K562 (cell line): Measurements from ENCODE around the gene NKG7. TPM values are rescaled to one million over a fixed set of nuclear protein-coding genes. Genes with fewer than 3 reads are reported as not detected.

ENCODE experiments used
- ATAC-seq: fragments of 200-7000 bp; cut with Tn5 transposase; 3 replicates; pipeline ENCODE4 v1.9.1; 2020; ENCODE audit warnings: moderate library complexity
- BruUV-seq: library from RNA; stranded (reverse); fragments of 400-500 nt; replicated peaks from 2 replicates; lab custom pipeline; 2021; lab: Mats Ljungman, UMichigan
- CTCF ChIA-PET: fragments of 300-600 bp; formaldehyde crosslinking; extraction: SDS; loops from one replicate; lab custom pipeline; 2021; ENCODE audit warnings: low intra/inter-chr PET ratio; lab: Yijun Ruan, JAX
- POLR2A ChIA-PET: fragments of 300-600, 350-650 bp; sonication (Branson Sonifier 250); formaldehyde crosslinking; extraction: SDS; loops from one replicate; lab custom pipeline; 2021; ENCODE audit warnings: antibody characterized with exemption, inconsistent platforms; lab: Yijun Ruan, JAX
- DNase-seq, 4 experiments: peaks; one replicate each; pipeline versions ENCODE4 v3.0.0 to v3.0.0-alpha.2; 2011 to 2018; ENCODE audit warnings: low spot score in 3 of 4, mixed read lengths in 3 of 4; ENCODE audit errors: extremely low read depth in 1 of 4
- FAIRE-seq: peaks from 2 replicates; lab custom pipeline; 2011; peaks lifted over from hg19 to GRCh38; lab: Jason Lieb, UNC
- H2AFZ ChIP-seq: 2 replicates; pipeline ENCODE4 v1.6.0; 2011; ENCODE audit warnings: low read depth, low read length, control low read depth, inconsistent platforms
- H3K27ac ChIP-seq: fragments of 200-600 bp; 3 replicates; pipeline ENCODE4 v1.8.0; 2011; ENCODE audit warnings: low read depth, mild to moderate bottlenecking, control low read depth, inconsistent platforms, low read length, moderate library complexity, mixed read lengths; ENCODE audit errors: extremely low read depth
- H3K27me3 ChIP-seq, 2 experiments: fragments of 300-600 bp in 1 of 2; 2 replicates in 1 of 2; 3 replicates in 1 of 2; pipeline versions ENCODE4 v1.6.0 to v1.8.0; 2011; ENCODE audit warnings: inconsistent platforms in 2 of 2, low read length in 2 of 2, mild to moderate bottlenecking in 1 of 2, mixed read lengths in 1 of 2, moderate library complexity in 1 of 2; ENCODE audit not compliant: control insufficient read depth in 2 of 2, insufficient read depth in 2 of 2
- H3K36me3 ChIP-seq: fragments of 300-600 bp; 3 replicates; pipeline ENCODE4 v1.8.0; 2011; ENCODE audit warnings: mild to moderate bottlenecking, low read length, inconsistent platforms; ENCODE audit not compliant: control insufficient read depth, insufficient read depth
- H3K4me1 ChIP-seq, 2 experiments: fragments of 200-600 bp in 1 of 2; replicated peaks in 1 of 2; 2 replicates in 1 of 2; 3 replicates in 1 of 2; pipeline versions ENCODE4 v1.5.1 to v1.8.0; 2011; ENCODE audit warnings: inconsistent platforms in 2 of 2, low read length in 2 of 2, mild to moderate bottlenecking in 1 of 2, mixed read lengths in 1 of 2, moderate library complexity in 1 of 2; ENCODE audit not compliant: control insufficient read depth in 2 of 2, insufficient read depth in 2 of 2
- H3K4me2 ChIP-seq: 2 replicates; pipeline ENCODE4 v1.6.1; 2011; ENCODE audit warnings: low read length, control low read depth, inconsistent platforms, mixed read lengths; ENCODE audit not compliant: insufficient read depth
- H3K4me3 ChIP-seq: fragments of 200-600 bp; sonication (generic), shearing (Covaris generic); 2 replicates; pipeline ENCODE4 v1.5.1; 2016; ENCODE audit warnings: control low read depth, inconsistent platforms
- H3K79me2 ChIP-seq: fragments of 200-600 bp; 3 replicates; pipeline ENCODE4 v1.8.0; 2011; ENCODE audit warnings: low read length, inconsistent platforms; ENCODE audit not compliant: control insufficient read depth, insufficient read depth
- H3K9ac ChIP-seq, 2 experiments: 2 replicates each; pipeline versions ENCODE4 v1.6.0 to v1.6.1; 2011; ENCODE audit warnings: low read depth in 2 of 2, low read length in 2 of 2, control low read depth in 1 of 2, inconsistent platforms in 1 of 2, mild to moderate bottlenecking in 1 of 2, mixed read lengths in 1 of 2; ENCODE audit not compliant: insufficient read depth in 1 of 2
- H3K9me1 ChIP-seq: one replicate; pipeline ENCODE4 v1.6.0; 2011; ENCODE audit warnings: inconsistent platforms, mild to moderate bottlenecking, low read length, moderate library complexity; ENCODE audit not compliant: control insufficient read depth, insufficient read depth
- H3K9me3 ChIP-seq: replicated peaks from 2 replicates; pipeline ENCODE4 v1.5.1; 2011; ENCODE audit warnings: low read depth, low read length, inconsistent platforms; ENCODE audit not compliant: control insufficient read depth, insufficient read depth
- H4K20me1 ChIP-seq: replicated peaks from 2 replicates; pipeline ENCODE4 v1.6.1; 2011; ENCODE audit warnings: low read length, inconsistent platforms, mixed read lengths; ENCODE audit not compliant: control insufficient read depth, insufficient read depth
- E2F4 ChIP-seq: sonication (generic); formaldehyde crosslinking; IDR thresholded peaks from 2 replicates; pipeline ENCODE4 v1.8.0; 2022; ENCODE audit warnings: mild to moderate bottlenecking, low read depth, missing genetic modification reagents
- GATAD2A ChIP-seq: fragments of 450-650 bp; IDR thresholded peaks from 2 replicates; pipeline ENCODE4 v1.6.1; 2017
- GATAD2B ChIP-seq: fragments of 450-650 bp; IDR thresholded peaks from 2 replicates; pipeline ENCODE4 v1.6.1; 2017; ENCODE audit warnings: mild to moderate bottlenecking, borderline replicate concordance
- KDM4B ChIP-seq, 2 experiments: fragments of 450-650 bp in 1 of 2; sonication (generic) in 1 of 2; IDR thresholded peaks; 2 replicates each; pipeline ENCODE4 v1.6.1; 2016 to 2017; ENCODE audit warnings: borderline replicate concordance in 2 of 2, antibody characterized with exemption in 1 of 2, low read depth in 1 of 2, mild to moderate bottlenecking in 1 of 2
- PREB ChIP-seq: sonication (generic); formaldehyde crosslinking; IDR thresholded peaks from 2 replicates; pipeline ENCODE4 v1.8.1; 2023; ENCODE audit warnings: mild to moderate bottlenecking, missing genetic modification reagents
- PRMT5 ChIP-seq: sonication (generic); formaldehyde crosslinking; IDR thresholded peaks from 2 replicates; pipeline ENCODE4 v1.5.0; 2020; ENCODE audit warnings: missing genetic modification reagents
- RREB1 ChIP-seq: fragments of 250-450 bp; sonication (Bioruptor Pico); IDR thresholded peaks from 2 replicates; pipeline ENCODE4 v1.4.0; 2020
- RUNX1 ChIP-seq: sonication (generic); IDR thresholded peaks from 2 replicates; pipeline ENCODE4 v1.6.1; 2016; ENCODE audit warnings: antibody characterized with exemption, low read depth
- SIN3B ChIP-seq: fragments of 450-650 bp; IDR thresholded peaks from 2 replicates; pipeline ENCODE4 v1.6.1; 2017; ENCODE audit warnings: low read depth, mild to moderate bottlenecking, moderate library complexity
- TAF1 ChIP-seq: IDR thresholded peaks from 2 replicates; pipeline ENCODE4 v1.6.1; 2011; ENCODE audit warnings: mild to moderate bottlenecking, low read length, moderate library complexity; ENCODE audit not compliant: insufficient read depth, control insufficient read depth, severe bottlenecking; ENCODE audit errors: extremely low read depth
- ZNF239 ChIP-seq: fragments of 250-450 bp; sonication (Bioruptor Pico); IDR thresholded peaks from 2 replicates; pipeline ENCODE4 v1.4.0; 2020; ENCODE audit warnings: mild to moderate bottlenecking
- ZNF253 ChIP-seq: fragments of 250-450 bp; sonication (Bioruptor Pico); conservative IDR thresholded peaks from 2 replicates; pipeline ENCODE4 v1.6.1; 2021; ENCODE audit warnings: mild to moderate bottlenecking
- WGBS: fragments of 100-300 bp; shearing (Covaris generic); methylation state at CpG from one replicate; pipeline ENCODE4 v1.1.6; 2016; ENCODE audit warnings: low coverage, mixed read lengths; ENCODE audit not compliant: insufficient coverage; ENCODE audit errors: missing lambda C conversion rate; 5-methylcytosine and 5-hydroxymethylcytosine counted together
- in situ Hi-C: fragments of 300-500 bp; cut with MboI; formaldehyde crosslinking; loops from 4 replicates; pipeline ENCODE4 v1.15.0; 2018; ENCODE audit warnings: inconsistent platforms, mixed read lengths
- intact Hi-C: fragments of 100-400 bp; cut with micrococcal nuclease; formaldehyde crosslinking; loops from 2 replicates; pipeline ENCODE4 v1.14.2; 2022
- polyA plus RNA-seq, 8 experiments: library from polyadenylated mRNA; depleted of rRNA in 4 of 8; stranded (reverse) in 5 of 8; unstranded in 3 of 8; fragments of >200 nt; fragmentation: Nextera tagmentation in 2 of 8; fragmentation: Illumina TruSeq in 1 of 8; extraction: Ambion mirVana in 2 of 8; extraction: Trizol in 1 of 8; gene quantifications; 2 replicates each; pipeline versions ENCODE4 v1.2.1 to v1.2.3, GENCODE V29; 2011 to 2014; ENCODE audit warnings: inconsistent platforms in 1 of 8, missing spikeins in 1 of 8
- total RNA-seq, 7 experiments: library from RNA; depleted of rRNA in 6 of 7; stranded (reverse); fragments of >200 nt in 6 of 7; fragmentation: Illumina TruSeq in 2 of 7; extraction: Trizol in 2 of 7; gene quantifications; 2 replicates each; pipeline versions ENCODE4 v1.2.1 to v1.2.3, GENCODE V29; 2011 to 2021; ENCODE audit warnings: low replicate concordance in 1 of 7

Gene NKG7
- total and polyA plus RNA-seq, 9 of the 15 experiments (the other 6 are each of a cell fraction or from before 2014, with no cell fraction given): 0.30 to 0.70 (median 0.51) TPM; not detected in 2

- POLR2A ChIA-PET: interaction anchor here (0.6 to 1.5 kb wide), 15 partner anchors 10 to 277 kb away, joined by 3 to 11 read pairs (median 4); partner anchors contain the start of gene C19orf84
- ATAC-seq (peak; percentile 89), FAIRE-seq (peak; percentile 98), DNase-seq (peak; percentile 96 to 99 (median 97))
- Histone ChIP-seq H3K4me1 (peaks cover 29 to 57% of the 10 kb centered on the region in 2 experiments), H3K9me3 (no peaks in the 10 kb centered on the region), H3K27me3 (no peaks in the 10 kb centered on the region), H2AFZ (peak overlapping the region; percentile 94), H3K79me2 (peaks cover 51% of the 10 kb centered on the region), H3K4me3 (peak overlapping the region; percentile 75), H3K9ac (peak overlapping the region; percentile 93 to 94), H3K9me1 (no peaks in the 10 kb centered on the region), H3K27ac (peak overlapping the region; percentile 85), H3K4me2 (peak overlapping the region; percentile 95), H3K36me3 (no peaks in the 10 kb centered on the region), H4K20me1 (no peaks in the 10 kb centered on the region)
- CTCF ChIA-PET: no interaction called here
- 1% methylated on average over 48 of the region's 64 CpGs for WGBS
- in situ Hi-C loops (no loop called here), intact Hi-C loops (loop anchor here (1.0 kb wide), 1 partner anchor 23 kb away; the partner anchor contains the start of gene C19orf84)
- TSS peak; percentile 89 for BruUV-seq
- TF ChIP-seq RUNX1: 0 out of 2 replicates have a peak, but pooled peaks have one; percentile 14
- peak; percentile 97 for TF ChIP-seq GATAD2A
- TF ChIP-seq GATAD2B: no peak; the same call in 1 of the 2 replicates
- 0 out of 2 replicates have a peak, but pooled peaks have one; percentile 44 for TF ChIP-seq PRMT5 (CRISPR knock-in tag)
- TF ChIP-seq ZNF253 (CRISPR knock-in tag): no peak
- peak; percentile 52; the same call in 1 of the 2 replicates for TF ChIP-seq RREB1 (CRISPR knock-in tag)
- no peak for TF ChIP-seq PREB (CRISPR knock-in tag)
- TF ChIP-seq TAF1: peak; percentile 67
- TF ChIP-seq ZNF239 (CRISPR knock-in tag): no peak
- TF ChIP-seq SIN3B: peak; percentile 51; the same call in 1 of the 2 replicates
- peak; percentile 31; the same call in 1 of the 2 replicates for TF ChIP-seq E2F4
- TF ChIP-seq KDM4B (IDR thresholded peaks at IDR 0.05; ENCODE audit: borderline replicate concordance in 2 of 2, low read depth in 1 of 2): 0 out of 4 replicates have a peak, but pooled peaks of 1 of the 2 experiments have one; percentile 72
These were observed 4.7 kb downstream of the NKG7 start for GRCh38 chr19:51367565-51368365.
